GM19395 (cell line): Measurements from ENCODE around the gene SLC22A14.
A peak's percentile ranks its signal among the peaks of the same experiment; 100 is the strongest.
"Not testable (repeated sequence)": the region's sequence is repeated elsewhere in the genome, so short reads cannot be mapped to it uniquely, and the experiment has no call there.

Source experiments
- ATAC-seq: cut with Tn5 transposase; IDR thresholded peaks from one replicate; pipeline ENCODE4 v1.9.1; 2021; ENCODE audit warnings: mild to moderate bottlenecking, moderate library complexity; ENCODE audit not compliant: unreplicated experiment

Gene SLC22A14

GRCh38 chr3:38268522-38268921, 13.6 kb upstream of the SLC22A14 start:
- peak; percentile 52 for ATAC-seq

GRCh38 chr3:38270606-38271005, 11.5 kb upstream of the SLC22A14 start:
- no peak for ATAC-seq

GRCh38 chr3:38271553-38271952, 10.5 kb upstream of the SLC22A14 start:
- no peak for ATAC-seq

- ATAC-seq = no peak
Measured at GRCh38 chr3:38274864-38275649, 7.0 kb upstream of the SLC22A14 start.

- no peak for ATAC-seq
Measured at GRCh38 chr3:38275658-38276057, 6.4 kb upstream of the SLC22A14 start.

GRCh38 chr3:38276081-38276916, 5.8 kb upstream of the SLC22A14 start:
- no peak for ATAC-seq

GRCh38 chr3:38276917-38277630, 5.0 kb upstream of the SLC22A14 start:
- ATAC-seq = no peak

GRCh38 chr3:38278841-38279240, 3.3 kb upstream of the SLC22A14 start:
- no peak for ATAC-seq

- no peak for ATAC-seq
Measured at GRCh38 chr3:38283810-38284755, 2.0 kb downstream of the SLC22A14 start.

- no peak for ATAC-seq
Measured at GRCh38 chr3:38284756-38285150, 2.7 kb downstream of the SLC22A14 start.

GRCh38 chr3:38289286-38290217, 7.5 kb downstream of the SLC22A14 start:
- ATAC-seq = not testable (repeated sequence)

GRCh38 chr3:38297053-38297452, 15.0 kb downstream of the SLC22A14 start:
- ATAC-seq = not testable (repeated sequence)

- no peak for ATAC-seq
Measured at GRCh38 chr3:38297537-38297936, 15.4 kb downstream of the SLC22A14 start.

- no peak for ATAC-seq
Measured at GRCh38 chr3:38297947-38298711, 16.0 kb downstream of the SLC22A14 start.

GRCh38 chr3:38306941-38307340, 24.8 kb downstream of the SLC22A14 start:
- ATAC-seq = no peak

- no peak for ATAC-seq
Measured at GRCh38 chr3:38307599-38307998, 25.5 kb downstream of the SLC22A14 start.

- no peak for ATAC-seq
Measured at GRCh38 chr3:38308456-38308855, 26.4 kb downstream of the SLC22A14 start.

- no peak for ATAC-seq
Measured at GRCh38 chr3:38311476-38311875, 29.4 kb downstream of the SLC22A14 start.
